GM12872 (cell line): ENCODE results near the gene CELA3A.

Experiments
- TF ChIP-seq, protein P1 (sequence below): IDR thresholded peaks from 3 replicates; pipeline ENCODE4 v1.5.1; 2011; ENCODE audit warnings: low read depth, mild to moderate bottlenecking, low read length, moderate library complexity; ENCODE audit not compliant: insufficient read depth

The CELA3A gene, protein sequence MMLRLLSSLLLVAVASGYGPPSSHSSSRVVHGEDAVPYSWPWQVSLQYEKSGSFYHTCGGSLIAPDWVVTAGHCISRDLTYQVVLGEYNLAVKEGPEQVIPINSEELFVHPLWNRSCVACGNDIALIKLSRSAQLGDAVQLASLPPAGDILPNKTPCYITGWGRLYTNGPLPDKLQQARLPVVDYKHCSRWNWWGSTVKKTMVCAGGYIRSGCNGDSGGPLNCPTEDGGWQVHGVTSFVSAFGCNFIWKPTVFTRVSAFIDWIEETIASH

DNA sequence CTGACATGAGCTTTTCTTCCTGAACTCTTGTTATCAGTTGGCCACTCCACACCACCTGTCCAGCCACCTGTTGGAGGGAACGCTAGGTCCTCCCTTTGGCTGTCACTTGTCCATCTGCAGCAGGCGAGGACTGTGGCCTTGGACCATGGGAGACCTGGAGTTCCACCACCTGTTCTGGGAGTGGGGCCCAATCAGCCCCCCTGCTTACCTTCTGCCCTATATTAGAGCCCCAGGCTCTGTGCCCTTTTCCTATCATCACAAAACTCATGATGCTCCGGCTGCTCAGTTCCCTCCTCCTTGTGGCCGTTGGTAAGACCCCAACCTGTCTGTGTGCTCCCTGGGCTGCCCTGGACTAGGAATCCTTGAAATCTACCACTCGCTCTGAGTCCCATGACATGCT is at the start of gene CELA3A:
CELA3A (plus strand) TSS at position 249 of the 400 bp plus-strand sequence; CDS start at position 267, 18 bp downstream.
- TF ChIP-seq, protein P1, sequence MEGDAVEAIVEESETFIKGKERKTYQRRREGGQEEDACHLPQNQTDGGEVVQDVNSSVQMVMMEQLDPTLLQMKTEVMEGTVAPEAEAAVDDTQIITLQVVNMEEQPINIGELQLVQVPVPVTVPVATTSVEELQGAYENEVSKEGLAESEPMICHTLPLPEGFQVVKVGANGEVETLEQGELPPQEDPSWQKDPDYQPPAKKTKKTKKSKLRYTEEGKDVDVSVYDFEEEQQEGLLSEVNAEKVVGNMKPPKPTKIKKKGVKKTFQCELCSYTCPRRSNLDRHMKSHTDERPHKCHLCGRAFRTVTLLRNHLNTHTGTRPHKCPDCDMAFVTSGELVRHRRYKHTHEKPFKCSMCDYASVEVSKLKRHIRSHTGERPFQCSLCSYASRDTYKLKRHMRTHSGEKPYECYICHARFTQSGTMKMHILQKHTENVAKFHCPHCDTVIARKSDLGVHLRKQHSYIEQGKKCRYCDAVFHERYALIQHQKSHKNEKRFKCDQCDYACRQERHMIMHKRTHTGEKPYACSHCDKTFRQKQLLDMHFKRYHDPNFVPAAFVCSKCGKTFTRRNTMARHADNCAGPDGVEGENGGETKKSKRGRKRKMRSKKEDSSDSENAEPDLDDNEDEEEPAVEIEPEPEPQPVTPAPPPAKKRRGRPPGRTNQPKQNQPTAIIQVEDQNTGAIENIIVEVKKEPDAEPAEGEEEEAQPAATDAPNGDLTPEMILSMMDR, result no peak

DNA sequence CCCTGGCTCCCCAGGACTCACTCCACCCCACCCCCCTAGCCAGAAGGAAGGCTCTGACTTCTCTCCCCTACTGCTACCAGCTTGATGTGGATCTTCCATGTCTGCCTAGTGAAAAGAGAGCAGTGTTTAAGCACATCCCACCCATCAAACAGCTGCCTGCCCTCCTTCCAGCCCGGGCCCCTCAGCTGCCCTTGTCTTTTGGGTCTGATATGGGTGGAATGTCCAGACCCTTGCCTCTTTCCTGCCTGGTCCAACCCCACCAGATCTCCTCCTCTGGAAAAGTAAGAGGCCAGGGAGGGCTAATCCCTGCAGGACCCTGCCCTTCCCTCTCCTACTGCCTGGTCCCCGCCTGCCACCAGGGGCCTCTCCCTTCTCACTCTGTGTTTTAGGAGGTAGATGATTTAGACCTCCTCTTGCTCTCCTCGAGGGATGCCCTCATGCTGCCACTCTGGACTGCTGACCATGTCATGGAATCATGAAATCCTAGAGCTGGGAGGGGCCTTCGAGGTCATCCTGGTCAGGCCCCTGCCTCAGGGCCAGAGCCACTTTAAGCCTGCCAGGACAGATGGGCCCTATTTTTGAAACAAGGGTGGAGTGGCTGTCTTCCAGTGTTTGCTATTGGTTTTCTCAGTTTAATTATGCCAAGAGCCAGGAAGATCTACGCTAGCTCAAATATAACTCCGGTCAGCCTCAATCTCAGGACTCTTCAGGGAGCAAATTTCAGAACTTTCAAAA is 48.5 kb upstream of the CELA3A start:
- TF ChIP-seq, protein P1, result no peak

DNA sequence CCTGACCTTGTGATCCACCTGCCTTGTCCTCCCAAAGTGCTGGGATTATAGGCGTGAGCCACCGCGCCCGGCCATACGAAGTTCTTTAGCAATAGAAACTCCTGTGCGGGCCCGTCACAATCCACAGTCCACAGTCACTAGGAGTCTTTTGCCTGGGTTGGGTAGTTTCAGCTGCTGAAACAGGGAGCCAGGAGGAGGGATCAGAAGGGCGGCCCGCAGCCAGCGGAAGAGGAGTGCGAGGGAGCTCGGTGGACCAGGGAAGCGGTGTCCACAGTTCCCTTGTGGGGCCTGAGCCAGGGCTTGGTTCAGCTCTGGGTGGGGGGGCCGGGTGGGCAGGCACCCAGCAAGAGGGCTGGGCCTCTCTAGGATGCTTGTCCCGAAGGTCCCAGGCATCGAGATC is 46.4 kb upstream of the CELA3A start:
- TF ChIP-seq, protein P1, result no peak

DNA sequence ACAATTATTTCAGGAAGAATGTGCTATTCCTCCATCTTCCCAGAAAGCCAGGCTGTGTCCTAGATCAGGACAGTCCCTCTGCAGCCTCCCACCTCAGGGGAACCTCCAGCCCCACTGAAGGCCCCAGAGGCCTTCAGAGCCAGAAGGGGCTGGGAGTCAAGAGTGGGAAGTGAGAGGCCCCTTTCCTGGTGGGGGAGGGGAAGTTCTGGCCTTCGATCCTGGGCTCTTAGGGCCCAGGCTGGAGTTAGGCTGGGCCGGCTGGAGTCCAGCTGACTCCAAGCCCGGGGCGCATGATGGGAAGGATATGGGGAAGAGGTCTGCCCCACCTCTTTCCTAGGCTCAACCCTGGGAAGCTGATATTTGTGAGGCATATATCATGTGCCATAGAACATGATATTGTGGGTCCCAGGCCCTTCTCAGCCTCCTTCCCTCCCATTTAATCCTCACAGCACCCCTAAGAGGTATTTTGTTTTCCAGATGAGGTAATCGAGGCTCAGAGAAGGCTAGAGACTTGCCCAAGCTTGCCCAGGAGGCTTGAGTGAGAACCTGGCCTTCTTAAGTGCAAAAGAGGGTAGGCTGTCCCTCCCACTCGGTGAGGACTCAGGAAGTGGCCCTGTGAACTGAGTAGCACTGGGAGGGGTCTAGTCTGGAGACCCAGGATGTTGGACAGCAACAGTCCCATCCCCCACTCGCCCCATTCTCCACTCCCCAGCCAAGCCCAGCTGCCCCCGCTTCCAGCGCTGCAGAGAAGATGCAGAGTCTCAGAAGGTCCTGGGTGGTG is 45.8 kb upstream of the CELA3A start:
- TF ChIP-seq, protein P1, result no peak

DNA sequence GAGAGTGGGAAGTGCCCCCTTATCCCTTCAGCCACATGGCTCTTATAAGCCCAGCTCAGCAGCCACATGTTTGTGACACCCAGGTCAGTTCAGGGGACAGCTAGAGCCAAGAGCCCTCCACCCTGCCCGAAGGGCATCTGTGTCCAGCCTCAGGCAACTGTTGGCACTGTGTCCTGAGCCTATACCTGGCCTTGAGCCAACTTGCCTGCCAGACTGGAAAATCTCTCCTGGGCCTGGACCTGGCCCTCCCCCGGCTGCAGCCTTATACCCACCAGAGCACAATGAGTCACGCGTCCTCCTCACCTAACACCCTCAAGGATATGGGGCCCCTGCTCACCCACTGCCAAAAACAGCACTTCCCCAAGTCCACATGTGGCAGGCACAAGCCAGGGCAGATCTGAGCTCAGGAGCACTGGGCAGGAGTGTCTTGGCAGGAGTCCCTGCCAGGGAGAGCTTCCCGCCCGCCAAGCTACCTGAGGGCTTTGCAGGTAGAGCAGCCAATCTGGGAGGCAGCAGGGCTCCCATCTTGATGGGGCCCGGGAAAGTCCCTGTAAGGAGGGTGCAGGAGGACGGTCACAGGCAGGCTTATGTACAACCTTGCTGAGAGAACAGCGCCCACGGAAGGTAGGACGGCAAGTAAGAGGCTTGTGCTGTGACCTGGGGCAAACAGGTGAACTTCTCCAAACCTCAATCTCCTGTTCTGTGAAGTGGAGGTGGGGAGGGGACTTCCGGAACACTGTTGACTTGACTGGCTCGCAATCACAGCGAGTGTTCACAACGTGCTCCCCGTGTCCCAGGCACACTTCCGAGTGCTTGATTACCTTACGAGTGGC is 44.5 kb upstream of the CELA3A start:
- TF ChIP-seq, protein P1, result no peak

DNA sequence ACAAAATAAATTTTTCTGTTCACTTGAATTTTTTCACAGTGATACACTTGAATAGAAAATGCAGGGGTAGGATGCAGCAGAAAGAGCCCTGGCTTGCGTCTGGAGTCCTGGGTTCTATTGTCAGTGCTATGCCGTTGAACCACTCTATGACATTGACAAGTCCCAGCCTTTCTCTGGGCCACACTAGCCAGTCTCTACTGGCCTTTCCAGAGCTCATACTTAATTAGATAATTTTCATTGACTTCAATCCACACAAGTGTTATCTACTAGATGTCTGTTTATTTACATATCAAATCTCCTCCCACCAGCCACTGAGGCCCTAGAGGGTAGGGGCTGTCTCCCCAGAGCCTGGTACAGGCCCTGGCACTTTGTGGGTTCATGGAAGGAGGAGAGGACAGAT is 40.1 kb upstream of the CELA3A start:
- TF ChIP-seq, protein P1, result no peak

DNA sequence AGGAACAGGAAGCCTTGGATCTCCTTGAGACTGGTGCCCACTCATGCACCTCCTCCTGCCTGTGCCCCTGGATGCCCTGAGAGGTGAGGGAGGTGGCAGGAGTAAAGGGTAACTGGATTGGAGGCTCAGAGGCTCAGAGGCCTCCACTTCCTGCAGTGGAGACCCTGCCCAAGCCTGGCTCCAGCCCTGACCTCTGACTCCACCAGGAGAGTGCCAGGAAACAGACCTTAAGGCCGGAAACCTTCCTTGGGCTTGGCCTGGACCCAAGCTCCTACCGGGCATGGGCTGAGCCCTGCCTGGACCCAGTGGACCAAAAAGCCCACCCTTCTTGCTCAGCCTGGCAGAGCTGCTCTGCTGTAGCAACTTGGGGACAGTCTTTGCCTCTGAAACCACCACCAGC is 39.7 kb upstream of the CELA3A start:
- TF ChIP-seq, protein P1, result no peak
